Gastrocnemius medialis (tissue), 4 donors: ENCODE results near the gene MRC1. TPM values are rescaled to one million over a fixed set of nuclear protein-coding genes. Genes with fewer than 3 reads are reported as not detected.
A peak's percentile ranks its signal among the peaks of the same experiment; 100 is the strongest.

Source experiments
- ATAC-seq, 2 donors: fragments of 150-250 bp; one replicate each; pipeline ENCODE4 v1.9.1; 2016
- DNase-seq, 2 donors: peaks; one replicate each; pipeline ENCODE4 v3.0.0-alpha.2; 2019
- H3K27ac ChIP-seq, 4 donors: fragments of 200-600 bp; sonication (generic); 1 replicate in 1 of 4; 2 replicates in 3 of 4; pipeline ENCODE4 v1.5.1; 2016 to 2018; ENCODE audit warnings: mild to moderate bottlenecking in 2 of 4, moderate library complexity in 1 of 4
- H3K27me3 ChIP-seq, 3 donors: fragments of 200-600 bp; sonication (generic) in 2 of 3; 1 replicate in 1 of 3; 2 replicates in 2 of 3; pipeline versions ENCODE4 v1.5.1 to v1.6.0; 2016 to 2019; ENCODE audit warnings: mild to moderate bottlenecking in 1 of 3, moderate library complexity in 1 of 3
- H3K36me3 ChIP-seq, 2 donors: fragments of 200-600 bp; sonication (generic) in 1 of 2; one replicate each; pipeline ENCODE4 v1.5.1; 2017 to 2018
- H3K4me1 ChIP-seq, 2 donors: fragments of 200-600 bp; sonication (generic) in 1 of 2; one replicate each; pipeline ENCODE4 v1.5.1; 2016 to 2017; ENCODE audit warnings: mild to moderate bottlenecking in 2 of 2
- H3K4me3 ChIP-seq, 4 donors: fragments of 200-600 bp; sonication (generic) in 3 of 4; 1 replicate in 1 of 4; 2 replicates in 3 of 4; pipeline ENCODE4 v1.5.1; 2016 to 2019; ENCODE audit warnings: mild to moderate bottlenecking in 2 of 4
- H3K9me3 ChIP-seq, 3 donors: fragments of 200-600 bp; sonication (generic) in 2 of 3; 1 replicate in 1 of 3; 2 replicates in 2 of 3; pipeline ENCODE4 v1.5.1; 2016 to 2019
- CTCF ChIP-seq, 5 experiments: fragments of 450-650 bp in 3 of 5; fragments of 200-600 bp in 2 of 5; sonication (generic) in 2 of 5; IDR thresholded peaks in 4 of 5; conservative IDR thresholded peaks in 1 of 5; 1 replicate in 4 of 5; 2 replicates in 1 of 5; pipeline ENCODE4 v1.5.1; 2016 to 2019; ENCODE audit warnings: antibody characterized with exemption in 5 of 5, mild to moderate bottlenecking in 3 of 5, moderate library complexity in 3 of 5
- POLR2A ChIP-seq, 2 donors: fragments of 450-650 bp; IDR thresholded peaks; one replicate each; pipeline ENCODE4 v1.6.1; 2017; ENCODE audit warnings: antibody characterized with exemption in 2 of 2, mild to moderate bottlenecking in 2 of 2, moderate library complexity in 2 of 2
- in situ Hi-C, 4 donors: fragments of 200-750 bp; cut with MboI; loops; one replicate each; pipeline versions ENCODE4 v1.15.0 to v1.8.0; 2017; ENCODE audit warnings: low sequenced_read_pairs in 4 of 4
- intact Hi-C: fragments of 100-400 bp; cut with DNase I; formaldehyde crosslinking; loops from one replicate; pipeline ENCODE4 v1.15.1; 2023; ENCODE audit warnings: low total_unique reads
- total RNA-seq, 4 donors: library from RNA; depleted of rRNA; stranded (reverse); fragments of >200 nt; gene quantifications; one replicate each; pipeline versions ENCODE4 v1.1.0 to v1.2.3, GENCODE V29; 2016

Gene MRC1
- total RNA-seq, 4 donors from 2014 or later = 5.3 to 13.6 (median 9.3) TPM

GRCh38 chr10:17872191-17873091 is 63.3 kb downstream of the MRC1 start:
- Histone ChIP-seq H3K4me1 (no peaks in the 10 kb centered on the region), H3K27ac (no peak overlapping the region), H3K9me3 (no peaks in the 10 kb centered on the region), H3K36me3 (no peaks in the 10 kb centered on the region), H3K27me3 (no peaks in the 10 kb centered on the region), H3K4me3 (no peak overlapping the region)
- TF ChIP-seq POLR2A (IDR thresholded peaks at IDR 0.05) = no peak
- TF ChIP-seq CTCF (IDR thresholded peaks at IDR 0.05 in 4 of 5, conservative IDR thresholded peaks at IDR 0.05 in 1 of 5) = peak in 4 of 5 experiments; percentile 30 to 49 (median 40)
- DNase-seq (no peak), ATAC-seq (no peak)
- intact Hi-C loops (loop anchor here (1.0 kb wide), 2 partner anchors 135 to 265 kb away; no protein-coding TSS in a partner anchor), in situ Hi-C loops (loop anchor here in 3 of 4 donors (10.0 kb wide), 1 partner anchor 268 kb away; no protein-coding TSS in a partner anchor)

- ATAC-seq (no peak), DNase-seq (no peak)
- Histone ChIP-seq H3K27me3 (no peaks in the 10 kb centered on the region), H3K4me3 (no peak overlapping the region), H3K9me3 (no peaks in the 10 kb centered on the region), H3K36me3 (no peaks in the 10 kb centered on the region), H3K27ac (no peak overlapping the region), H3K4me1 (no peaks in the 10 kb centered on the region)
- intact Hi-C loops = no loop called here
- TF ChIP-seq POLR2A (IDR thresholded peaks at IDR 0.05) (no peak), CTCF (IDR thresholded peaks at IDR 0.05 in 4 of 5, conservative IDR thresholded peaks at IDR 0.05 in 1 of 5) (no peak)
- in situ Hi-C loops = loop anchor here in 3 of 4 donors (10.0 kb wide), 1 partner anchor 269 kb away; no protein-coding TSS in a partner anchor
These were observed 64.8 kb downstream of the MRC1 start for GRCh38 chr10:17873946-17874345.

GRCh38 chr10:17877121-17877520 is 68.0 kb downstream of the MRC1 start:
- Histone ChIP-seq H3K4me1 (no peaks in the 10 kb centered on the region), H3K9me3 (no peaks in the 10 kb centered on the region), H3K4me3 (no peak overlapping the region), H3K27ac (no peak overlapping the region), H3K36me3 (no peaks in the 10 kb centered on the region), H3K27me3 (no peaks in the 10 kb centered on the region)
- DNase-seq (no peak), ATAC-seq (no peak)
- TF ChIP-seq CTCF (IDR thresholded peaks at IDR 0.05 in 4 of 5, conservative IDR thresholded peaks at IDR 0.05 in 1 of 5) = no peak
- no peak for TF ChIP-seq POLR2A (IDR thresholded peaks at IDR 0.05)
- intact Hi-C loops (no loop called here), in situ Hi-C loops (loop anchor here in 3 of 4 donors (10.0 kb wide), 1 partner anchor 272 kb away; no protein-coding TSS in a partner anchor)

- Histone ChIP-seq H3K9me3 (no peaks in the 10 kb centered on the region), H3K36me3 (no peaks in the 10 kb centered on the region), H3K4me3 (no peak overlapping the region), H3K4me1 (no peaks in the 10 kb centered on the region), H3K27ac (no peak overlapping the region), H3K27me3 (no peaks in the 10 kb centered on the region)
- DNase-seq (no peak), ATAC-seq (no peak)
- TF ChIP-seq POLR2A (IDR thresholded peaks at IDR 0.05) (no peak), CTCF (IDR thresholded peaks at IDR 0.05 in 4 of 5, conservative IDR thresholded peaks at IDR 0.05 in 1 of 5) (no peak)
- intact Hi-C loops (no loop called here), in situ Hi-C loops (loop anchor here in 3 of 4 donors (10.0 kb wide), 1 partner anchor 274 kb away; no protein-coding TSS in a partner anchor)
These were observed 69.7 kb downstream of the MRC1 start for GRCh38 chr10:17878896-17879295.
